HG02588 (cell line): ENCODE measurements around the gene GFRA4.

Source experiments
- ATAC-seq: cut with Tn5 transposase; IDR thresholded peaks from one replicate; pipeline ENCODE4 v1.9.1; 2021; ENCODE audit warnings: mild to moderate bottlenecking, moderate library complexity; ENCODE audit not compliant: unreplicated experiment

Gene GFRA4

GRCh38 chr20:3694864-3695263, 31.7 kb upstream of the GFRA4 start:
- no peak for ATAC-seq

- ATAC-seq = no peak
Observed at GRCh38 chr20:3693376-3693775, 30.2 kb upstream of the GFRA4 start.

- no peak for ATAC-seq
Observed at GRCh38 chr20:3692706-3693294, 29.6 kb upstream of the GFRA4 start.

GRCh38 chr20:3691897-3692296, 28.7 kb upstream of the GFRA4 start:
- no peak for ATAC-seq

- no peak for ATAC-seq
Observed at GRCh38 chr20:3691306-3691705, 28.1 kb upstream of the GFRA4 start.

- ATAC-seq = no peak
Observed at GRCh38 chr20:3690413-3690812, 27.2 kb upstream of the GFRA4 start.

GRCh38 chr20:3689978-3690377, 26.8 kb upstream of the GFRA4 start:
- no peak for ATAC-seq

- ATAC-seq = no peak
Observed at GRCh38 chr20:3687655-3688054, 24.5 kb upstream of the GFRA4 start.

- no peak for ATAC-seq
Observed at GRCh38 chr20:3686867-3687321, 23.7 kb upstream of the GFRA4 start.

- no peak for ATAC-seq
Observed at GRCh38 chr20:3686421-3686820, 23.2 kb upstream of the GFRA4 start.

- no peak for ATAC-seq
Observed at GRCh38 chr20:3685341-3685740, 22.1 kb upstream of the GFRA4 start.

- no peak for ATAC-seq
Observed at GRCh38 chr20:3681931-3682781, 19.0 kb upstream of the GFRA4 start, which contains the start of gene ADAM33. TSS of gene ADAM33 (minus strand) at chr20:3682010. CDS start at chr20:3682004, 6 bp downstream.

- ATAC-seq = no peak
Observed at GRCh38 chr20:3681352-3681930, 18.2 kb upstream of the GFRA4 start.

- ATAC-seq = no peak
Observed at GRCh38 chr20:3680701-3681351, 17.6 kb upstream of the GFRA4 start.

- ATAC-seq = no peak
Observed at GRCh38 chr20:3679749-3680700, 16.8 kb upstream of the GFRA4 start.

- no peak for ATAC-seq
Observed at GRCh38 chr20:3678856-3679720, 15.9 kb upstream of the GFRA4 start.

GRCh38 chr20:3678198-3678597, 15.0 kb upstream of the GFRA4 start:
- no peak for ATAC-seq

- no peak for ATAC-seq
Observed at GRCh38 chr20:3677733-3678132, 14.5 kb upstream of the GFRA4 start.
